OCI-LY1 (cell line): Measurements from ENCODE around the gene BPTF.

Experiments used
- CTCF ChIP-seq: fragments of 200-600 bp; sonication (generic), shearing (Covaris generic); IDR thresholded peaks from 2 replicates; pipeline ENCODE4 v1.5.1; 2017; ENCODE audit warnings: mild to moderate bottlenecking, antibody characterized with exemption, low read length, moderate library complexity, mixed read lengths
- EZH2 ChIP-seq: fragments of 200-600 bp; sonication (generic), shearing (Covaris generic); IDR thresholded peaks from 2 replicates; pipeline ENCODE4 v1.8.0; 2017; ENCODE audit warnings: borderline replicate concordance, mixed run types, mild to moderate bottlenecking, antibody characterized with exemption, low read length, moderate library complexity, mixed read lengths

DNA sequence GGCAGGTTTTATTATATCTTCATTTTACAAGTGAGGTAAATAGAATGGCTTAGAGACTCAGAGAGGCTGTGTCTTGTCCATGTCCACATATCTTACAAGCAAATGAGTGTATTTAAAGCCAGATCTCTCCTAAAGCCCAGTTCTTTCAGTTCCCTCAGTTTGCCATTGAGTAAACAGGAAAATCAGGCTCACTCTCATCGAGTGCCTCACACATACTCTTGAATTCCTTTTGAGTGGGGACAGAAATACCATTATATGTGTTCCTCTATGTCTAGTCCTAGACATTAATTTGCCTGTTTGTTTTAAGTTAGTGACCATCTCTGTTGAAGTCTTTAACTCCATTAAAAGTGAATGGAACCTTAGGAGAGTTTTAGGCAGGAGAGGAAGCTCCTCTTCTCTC is 40.1 kb downstream of the BPTF start:
- TF ChIP-seq CTCF = no peak
- no peak for TF ChIP-seq EZH2
